Nephron (organoid): ENCODE measurements around the gene PTPRM.

ENCODE experiments used
- H3K27ac Mint-ChIP-seq, 3 experiments: 2 replicates each; pipeline ENCODE4 v1.8.0; 2020; ENCODE audit warnings: mixed read lengths in 3 of 3, mild to moderate bottlenecking in 2 of 3, moderate library complexity in 1 of 3
- H3K27me3 Mint-ChIP-seq: 2 replicates; pipeline ENCODE4 v1.8.0; 2021; ENCODE audit warnings: low read depth, mild to moderate bottlenecking, moderate library complexity, mixed read lengths
- H3K36me3 Mint-ChIP-seq: 2 replicates; pipeline ENCODE4 v1.8.0; 2020; ENCODE audit warnings: low read depth, mixed read lengths
- H3K4me1 Mint-ChIP-seq: 2 replicates; pipeline ENCODE4 v1.8.0; 2020; ENCODE audit warnings: mixed read lengths
- H3K4me3 Mint-ChIP-seq, 3 experiments: 2 replicates each; pipeline ENCODE4 v1.8.0; 2020; ENCODE audit warnings: mild to moderate bottlenecking in 3 of 3, mixed read lengths in 3 of 3, moderate library complexity in 2 of 3
- H3K9me3 Mint-ChIP-seq: 2 replicates; pipeline ENCODE4 v1.8.0; 2020; ENCODE audit warnings: mixed read lengths
- TF ChIP-seq, protein P1 (sequence below), 3 experiments: fragments of 200-600 bp; sonication (generic); IDR thresholded peaks; one replicate each; pipeline ENCODE4 v1.5.0; 2021; ENCODE audit warnings: antibody characterized with exemption in 3 of 3; ENCODE audit not compliant: unreplicated experiment in 3 of 3

PTPRM gene

DNA sequence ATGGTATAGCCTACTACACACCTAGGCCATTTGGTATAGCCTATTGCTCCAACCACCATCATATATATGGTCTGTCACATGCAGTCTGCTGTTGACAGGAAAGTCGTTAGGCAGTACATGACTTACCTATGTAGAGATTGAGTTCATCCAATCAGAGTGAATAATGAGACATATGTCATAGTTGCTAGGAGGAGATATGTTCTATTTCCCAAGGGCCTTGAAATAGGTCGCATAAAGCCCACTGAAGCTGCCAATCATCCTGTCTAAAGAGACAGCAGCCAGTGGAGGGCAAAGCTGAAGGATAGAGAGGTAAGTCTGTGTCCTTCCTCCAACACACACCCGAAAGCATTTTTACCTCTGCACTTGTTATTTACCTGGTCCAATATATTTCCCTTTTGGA, 263.4 kb downstream of the PTPRM start:
- Mint-ChIP-seq H3K4me3 (no peak overlapping the region), H3K9me3 (peaks cover 26% of the 10 kb centered on the region), H3K27ac (no peak overlapping the region), H3K4me1 (no peaks in the 10 kb centered on the region), H3K27me3 (no peaks in the 10 kb centered on the region), H3K36me3 (peaks cover 8% of the 10 kb centered on the region)
- TF ChIP-seq, protein P1, sequence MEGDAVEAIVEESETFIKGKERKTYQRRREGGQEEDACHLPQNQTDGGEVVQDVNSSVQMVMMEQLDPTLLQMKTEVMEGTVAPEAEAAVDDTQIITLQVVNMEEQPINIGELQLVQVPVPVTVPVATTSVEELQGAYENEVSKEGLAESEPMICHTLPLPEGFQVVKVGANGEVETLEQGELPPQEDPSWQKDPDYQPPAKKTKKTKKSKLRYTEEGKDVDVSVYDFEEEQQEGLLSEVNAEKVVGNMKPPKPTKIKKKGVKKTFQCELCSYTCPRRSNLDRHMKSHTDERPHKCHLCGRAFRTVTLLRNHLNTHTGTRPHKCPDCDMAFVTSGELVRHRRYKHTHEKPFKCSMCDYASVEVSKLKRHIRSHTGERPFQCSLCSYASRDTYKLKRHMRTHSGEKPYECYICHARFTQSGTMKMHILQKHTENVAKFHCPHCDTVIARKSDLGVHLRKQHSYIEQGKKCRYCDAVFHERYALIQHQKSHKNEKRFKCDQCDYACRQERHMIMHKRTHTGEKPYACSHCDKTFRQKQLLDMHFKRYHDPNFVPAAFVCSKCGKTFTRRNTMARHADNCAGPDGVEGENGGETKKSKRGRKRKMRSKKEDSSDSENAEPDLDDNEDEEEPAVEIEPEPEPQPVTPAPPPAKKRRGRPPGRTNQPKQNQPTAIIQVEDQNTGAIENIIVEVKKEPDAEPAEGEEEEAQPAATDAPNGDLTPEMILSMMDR (IDR thresholded peaks at IDR 0.05; ENCODE audit: unreplicated experiment in 3 of 3) = no peak

DNA sequence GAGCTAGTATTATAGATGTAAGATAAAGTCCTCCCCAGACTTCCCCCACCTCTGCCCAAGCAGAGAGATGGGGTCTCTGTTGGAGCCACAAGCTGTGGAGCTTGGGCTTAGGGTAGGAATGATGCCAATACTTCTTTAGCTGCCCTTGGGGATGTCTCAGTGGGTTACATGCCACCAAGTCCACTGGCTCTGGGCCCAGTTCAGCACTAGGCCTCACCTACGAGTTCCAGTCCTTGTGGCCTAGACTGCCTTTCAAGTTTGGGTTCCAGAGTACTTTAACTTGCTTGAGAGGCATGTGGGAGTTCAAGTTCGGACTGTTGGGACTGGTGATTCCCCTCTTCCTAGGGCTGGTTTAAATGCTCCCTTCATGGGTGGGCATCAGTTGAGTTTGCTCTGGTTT, 272.4 kb downstream of the PTPRM start:
- no peaks in the 10 kb centered on the region for H3K27me3 Mint-ChIP-seq
- H3K36me3 Mint-ChIP-seq = peaks cover 26% of the 10 kb centered on the region
- H3K4me3 Mint-ChIP-seq = no peak overlapping the region
- TF ChIP-seq, protein P1 (IDR thresholded peaks at IDR 0.05; ENCODE audit: unreplicated experiment in 3 of 3) = no peak
- H3K9me3 Mint-ChIP-seq = peaks cover 29% of the 10 kb centered on the region
- H3K27ac Mint-ChIP-seq = no peak overlapping the region
- H3K4me1 Mint-ChIP-seq = peaks cover 4% of the 10 kb centered on the region

DNA sequence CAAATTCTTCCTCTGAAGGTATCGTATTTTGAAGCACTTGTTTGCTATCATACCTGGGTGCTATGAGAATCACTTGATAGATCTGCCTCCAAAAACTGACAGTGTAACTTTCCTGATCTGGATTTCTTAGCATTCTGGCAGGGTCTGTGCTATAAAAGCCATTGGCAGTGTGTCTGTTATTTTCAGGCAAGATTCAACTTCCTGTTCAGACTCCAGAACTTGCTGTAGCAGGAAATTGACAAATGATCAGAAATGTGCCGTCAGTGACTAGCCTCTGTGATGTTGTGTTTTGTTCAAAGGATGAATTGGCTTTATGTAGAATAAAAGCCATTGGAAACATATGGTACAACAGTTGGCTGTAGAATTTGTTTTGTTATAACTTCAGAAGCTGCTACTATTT, 273.3 kb downstream of the PTPRM start:
- no peaks in the 10 kb centered on the region for H3K27me3 Mint-ChIP-seq
- H3K9me3 Mint-ChIP-seq = peaks cover 29% of the 10 kb centered on the region
- H3K27ac Mint-ChIP-seq = no peak overlapping the region
- peaks cover 28% of the 10 kb centered on the region for H3K36me3 Mint-ChIP-seq
- no peak overlapping the region for H3K4me3 Mint-ChIP-seq
- TF ChIP-seq, protein P1 (IDR thresholded peaks at IDR 0.05; ENCODE audit: unreplicated experiment in 3 of 3) = no peak
- H3K4me1 Mint-ChIP-seq = peaks cover 4% of the 10 kb centered on the region

DNA sequence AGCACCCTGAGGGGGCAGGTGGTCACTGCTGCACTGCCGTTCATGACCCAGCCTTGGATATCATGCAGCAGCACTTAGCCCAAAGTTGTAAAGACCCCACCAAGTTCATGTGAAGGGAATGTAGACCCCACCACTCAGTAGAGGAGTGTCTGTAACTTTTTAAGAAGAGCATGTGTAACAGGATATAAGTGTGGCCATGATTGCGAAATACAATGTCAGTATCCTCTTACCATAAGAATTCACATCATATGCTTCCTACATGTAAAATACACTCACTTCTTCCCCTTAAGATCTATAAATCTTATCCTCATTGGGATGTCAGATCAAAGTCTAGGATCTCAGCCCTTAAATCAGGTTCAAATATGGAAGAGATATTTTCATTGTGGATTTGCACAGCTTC, 276.9 kb downstream of the PTPRM start:
- Mint-ChIP-seq H3K4me1 (peaks cover 4% of the 10 kb centered on the region), H3K36me3 (peaks cover 17% of the 10 kb centered on the region), H3K9me3 (peaks cover 23% of the 10 kb centered on the region), H3K27ac (no peak overlapping the region), H3K27me3 (no peaks in the 10 kb centered on the region), H3K4me3 (no peak overlapping the region)
- TF ChIP-seq, protein P1 (IDR thresholded peaks at IDR 0.05; ENCODE audit: unreplicated experiment in 3 of 3) = no peak

DNA sequence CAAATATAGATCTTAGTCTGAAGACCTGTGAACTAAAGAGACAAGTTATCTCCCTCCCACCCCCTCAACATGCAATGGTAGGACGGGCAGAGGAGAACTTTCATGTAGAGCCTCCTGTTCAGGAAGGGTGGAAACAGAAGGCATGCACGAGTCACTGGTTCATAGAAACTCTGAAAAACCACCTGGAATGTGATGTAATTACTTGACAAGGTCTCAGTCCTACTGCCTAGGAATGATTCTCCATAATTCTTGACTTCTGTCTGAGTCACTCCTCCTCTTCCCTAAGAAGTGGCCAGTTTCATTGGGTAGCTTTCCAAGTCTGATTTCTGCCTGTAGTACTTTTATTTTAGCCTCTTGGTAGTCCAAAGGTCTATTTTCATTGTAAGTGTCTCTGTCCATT, 277.3 kb downstream of the PTPRM start:
- H3K9me3 Mint-ChIP-seq = peaks cover 23% of the 10 kb centered on the region
- H3K27me3 Mint-ChIP-seq = no peaks in the 10 kb centered on the region
- TF ChIP-seq, protein P1 (IDR thresholded peaks at IDR 0.05; ENCODE audit: unreplicated experiment in 3 of 3) = no peak
- H3K27ac Mint-ChIP-seq = no peak overlapping the region
- peaks cover 17% of the 10 kb centered on the region for H3K36me3 Mint-ChIP-seq
- H3K4me1 Mint-ChIP-seq = peaks cover 4% of the 10 kb centered on the region
- no peak overlapping the region for H3K4me3 Mint-ChIP-seq

DNA sequence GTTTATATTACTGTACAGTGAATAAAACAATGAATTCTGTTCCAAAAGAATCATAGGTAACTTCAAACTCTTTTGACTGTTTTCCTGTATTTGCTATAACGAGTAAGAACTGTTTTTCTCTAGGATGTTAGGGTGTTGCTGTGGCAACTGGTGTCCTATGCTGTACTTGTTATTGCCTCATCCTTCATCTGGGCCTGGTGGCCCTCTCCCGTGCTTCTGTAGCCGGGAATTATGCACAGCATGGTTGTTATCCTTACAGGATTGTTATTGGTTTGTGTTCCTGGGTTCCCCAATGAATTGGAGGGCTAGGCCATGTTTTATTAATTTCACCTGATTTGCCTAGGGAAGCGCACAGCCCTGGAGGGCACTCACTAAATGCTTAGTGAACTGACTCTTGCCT, 279.2 kb downstream of the PTPRM start:
- Mint-ChIP-seq H3K27me3 (no peaks in the 10 kb centered on the region), H3K9me3 (peaks cover 31% of the 10 kb centered on the region), H3K4me1 (no peaks in the 10 kb centered on the region), H3K27ac (no peak overlapping the region), H3K4me3 (no peak overlapping the region), H3K36me3 (peaks cover 21% of the 10 kb centered on the region)
- TF ChIP-seq, protein P1 (IDR thresholded peaks at IDR 0.05; ENCODE audit: unreplicated experiment in 3 of 3) = no peak
